ENCODE data around the gene ARL5C.

GRCh38 chr17:39118674-39119419, 47.1 kb downstream of the ARL5C start:
- TF ChIP-seq EP300 (IDR thresholded peaks at IDR 0.05; ENCODE audit: low read depth): no peak
- TF ChIP-seq CTCF (IDR thresholded peaks at IDR 0.05): no peak
